Endothelial cell of umbilical vein (primary cell): ENCODE results near the gene TLE1. TPM values are rescaled to one million over a fixed set of nuclear protein-coding genes. Genes with fewer than 3 reads are reported as not detected.

ENCODE experiments used
- BruUV-seq: library from RNA; stranded (reverse); fragments of 400-500 nt; replicated peaks from 2 replicates; lab custom pipeline; 2021; lab: Mats Ljungman, UMichigan
- CTCF ChIA-PET: fragments of 300-600, 350-600 bp; sonication (Branson Sonifier 250); formaldehyde crosslinking; loops from one replicate; lab custom pipeline; 2021; ENCODE audit warnings: antibody characterized with exemption, inconsistent platforms; lab: Charles Lee
- POLR2A ChIA-PET: fragments of 300-600, 350-600 bp; sonication (Branson Sonifier 250); formaldehyde crosslinking; loops from one replicate; lab custom pipeline; 2021; ENCODE audit warnings: antibody characterized with exemption, inconsistent platforms; lab: Charles Lee
- DNase-seq: peaks from one replicate; pipeline ENCODE4 v3.0.0-alpha.2; 2011; ENCODE audit warnings: low read depth, low spot score
- FAIRE-seq: peaks from 2 replicates; lab custom pipeline; 2011; peaks lifted over from hg19 to GRCh38; lab: Jason Lieb, UNC
- H2AFZ ChIP-seq: 2 replicates; pipeline ENCODE4 v1.6.0; 2012; ENCODE audit warnings: low read depth, low read length, control low read depth, inconsistent platforms
- H3K27ac ChIP-seq: 2 replicates; pipeline ENCODE4 v1.5.1; 2011; ENCODE audit warnings: low read depth, mild to moderate bottlenecking, control low read depth, low read length, moderate library complexity; ENCODE audit not compliant: insufficient read depth
- H3K27me3 ChIP-seq, 2 experiments: 2 replicates each; pipeline versions ENCODE4 v1.6.0 to v1.6.1; 2011; ENCODE audit warnings: low read length in 2 of 2, mixed read lengths in 1 of 2; ENCODE audit not compliant: control insufficient read depth in 2 of 2, insufficient read depth in 2 of 2
- H3K36me3 ChIP-seq, 2 experiments: 2 replicates in 1 of 2; 3 replicates in 1 of 2; pipeline ENCODE4 v1.5.1; 2011; ENCODE audit warnings: low read length in 2 of 2, mild to moderate bottlenecking in 1 of 2, moderate library complexity in 1 of 2; ENCODE audit not compliant: control insufficient read depth in 2 of 2, insufficient read depth in 2 of 2; ENCODE audit errors: extremely low read depth in 1 of 2
- H3K4me1 ChIP-seq: 3 replicates; pipeline ENCODE4 v1.5.1; 2011; ENCODE audit warnings: mild to moderate bottlenecking, low read length; ENCODE audit not compliant: control insufficient read depth, insufficient read depth; ENCODE audit errors: extremely low read depth
- H3K4me2 ChIP-seq: 2 replicates; pipeline ENCODE4 v1.6.1; 2011; ENCODE audit warnings: low read length, control low read depth, mixed read lengths; ENCODE audit not compliant: insufficient read depth
- H3K4me3 ChIP-seq, 3 experiments: fragments of 200-600 bp in 1 of 3; sonication (generic), shearing (Covaris generic) in 1 of 3; replicated peaks in 1 of 3; 2 replicates each; pipeline ENCODE4 v1.5.1; 2011 to 2016; ENCODE audit warnings: control low read depth in 3 of 3, low read length in 3 of 3, mild to moderate bottlenecking in 2 of 3, inconsistent platforms in 1 of 3, low read depth in 1 of 3, moderate library complexity in 1 of 3; ENCODE audit not compliant: insufficient read depth in 1 of 3
- H3K79me2 ChIP-seq: 2 replicates; pipeline ENCODE4 v1.6.0; 2012; ENCODE audit warnings: low read length, inconsistent platforms; ENCODE audit not compliant: control insufficient read depth, insufficient read depth
- H3K9ac ChIP-seq: replicated peaks from 2 replicates; pipeline ENCODE3; 2011; ENCODE audit warnings: low read length, control low read depth; ENCODE audit not compliant: insufficient read depth; ENCODE audit errors: extremely low read depth
- H3K9me1 ChIP-seq: replicated peaks from 3 replicates; pipeline ENCODE4 v1.6.0; 2011; ENCODE audit warnings: mild to moderate bottlenecking, low read length; ENCODE audit not compliant: control insufficient read depth, insufficient read depth; ENCODE audit errors: extremely low read depth
- H3K9me3 ChIP-seq: replicated peaks from 2 replicates; pipeline ENCODE4 v1.5.1; 2012; ENCODE audit warnings: low read length, inconsistent platforms; ENCODE audit not compliant: control insufficient read depth, insufficient read depth
- H4K20me1 ChIP-seq: replicated peaks from 2 replicates; pipeline ENCODE3; 2011; ENCODE audit warnings: mild to moderate bottlenecking, low read length; ENCODE audit not compliant: control insufficient read depth, insufficient read depth; ENCODE audit errors: extremely low read depth
- EZH2 ChIP-seq: IDR thresholded peaks from 2 replicates; pipeline ENCODE4 v1.6.1; 2012; ENCODE audit warnings: borderline replicate concordance, low read depth, mild to moderate bottlenecking, moderate library complexity, low read length, inconsistent platforms; ENCODE audit not compliant: severe bottlenecking
- FOS ChIP-seq: IDR thresholded peaks from 2 replicates; pipeline ENCODE4 v1.6.1; 2011; ENCODE audit warnings: mild to moderate bottlenecking, low read length, moderate library complexity, borderline replicate concordance; ENCODE audit not compliant: insufficient read depth
- GATA2 ChIP-seq: IDR thresholded peaks from 2 replicates; pipeline ENCODE4 v1.7.0; 2011; ENCODE audit warnings: low read depth, mild to moderate bottlenecking, moderate library complexity, mixed read lengths, low read length; ENCODE audit not compliant: insufficient read length, insufficient read depth
- JUN ChIP-seq: IDR thresholded peaks from 2 replicates; pipeline ENCODE4 v1.6.1; 2011; ENCODE audit warnings: borderline replicate concordance, low read depth; ENCODE audit not compliant: insufficient read length, insufficient read depth
- MYC ChIP-seq: IDR thresholded peaks from one replicate; pipeline ENCODE4 v1.6.1; 2011; ENCODE audit warnings: mild to moderate bottlenecking, low read depth, low read length
- POLR2A ChIP-seq: IDR thresholded peaks from 2 replicates; pipeline ENCODE4 v1.6.1; 2012; ENCODE audit warnings: low read depth, mild to moderate bottlenecking, control low read depth, low read length
- POLR2AphosphoS5 ChIP-seq: IDR thresholded peaks from 2 replicates; pipeline ENCODE4 v1.6.1; 2012; ENCODE audit warnings: low read depth, mild to moderate bottlenecking, control low read depth, low read length, moderate library complexity; ENCODE audit not compliant: insufficient read depth
- dilution Hi-C: fragments of 300-500 bp; cut with MboI; formaldehyde crosslinking; loops from one replicate; pipeline ENCODE4 v1.15.0; 2019; ENCODE audit warnings: low sequenced_read_pairs; ENCODE audit not compliant: extremely low pct_ligation_motif_present
- intact Hi-C: fragments of 100-400 bp; cut with micrococcal nuclease; formaldehyde crosslinking; loops from one replicate; pipeline ENCODE4 v1.10.0; 2022
- polyA plus RNA-seq, 4 experiments: library from polyadenylated mRNA; depleted of rRNA in 3 of 4; stranded (reverse) in 3 of 4; unstranded in 1 of 4; fragments of >200 nt; gene quantifications; 2 replicates each; pipeline versions ENCODE4 v1.2.1 to v1.2.3, GENCODE V29; 2011 to 2012; ENCODE audit warnings: missing spikeins in 1 of 4
- total RNA-seq: library from RNA; stranded (reverse); gene quantifications from 2 replicates; pipeline ENCODE4 v1.2.3, GENCODE V29; 2021
- TF ChIP-seq, protein P1 (sequence below): IDR thresholded peaks from 2 replicates; pipeline ENCODE4 v1.6.1; 2011; ENCODE audit not compliant: insufficient read depth, insufficient read length
- TF ChIP-seq, protein P2 (sequence below), 2 donors: IDR thresholded peaks; 1 replicate in 1 of 2; 2 replicates in 1 of 2; pipeline ENCODE4 v1.5.1; 2011; ENCODE audit warnings: low read length in 2 of 2, mild to moderate bottlenecking in 2 of 2, moderate library complexity in 2 of 2, control low read depth in 1 of 2, inconsistent platforms in 1 of 2, low read depth in 1 of 2; ENCODE audit not compliant: insufficient read depth in 1 of 2; ENCODE audit errors: extremely low read depth in 1 of 2

Gene TLE1
- total and polyA plus RNA-seq, 2 donors (not counting 3 experiments of a cell fraction or from before 2014, with no cell fraction given) = 55.0 to 58.2 TPM

DNA sequence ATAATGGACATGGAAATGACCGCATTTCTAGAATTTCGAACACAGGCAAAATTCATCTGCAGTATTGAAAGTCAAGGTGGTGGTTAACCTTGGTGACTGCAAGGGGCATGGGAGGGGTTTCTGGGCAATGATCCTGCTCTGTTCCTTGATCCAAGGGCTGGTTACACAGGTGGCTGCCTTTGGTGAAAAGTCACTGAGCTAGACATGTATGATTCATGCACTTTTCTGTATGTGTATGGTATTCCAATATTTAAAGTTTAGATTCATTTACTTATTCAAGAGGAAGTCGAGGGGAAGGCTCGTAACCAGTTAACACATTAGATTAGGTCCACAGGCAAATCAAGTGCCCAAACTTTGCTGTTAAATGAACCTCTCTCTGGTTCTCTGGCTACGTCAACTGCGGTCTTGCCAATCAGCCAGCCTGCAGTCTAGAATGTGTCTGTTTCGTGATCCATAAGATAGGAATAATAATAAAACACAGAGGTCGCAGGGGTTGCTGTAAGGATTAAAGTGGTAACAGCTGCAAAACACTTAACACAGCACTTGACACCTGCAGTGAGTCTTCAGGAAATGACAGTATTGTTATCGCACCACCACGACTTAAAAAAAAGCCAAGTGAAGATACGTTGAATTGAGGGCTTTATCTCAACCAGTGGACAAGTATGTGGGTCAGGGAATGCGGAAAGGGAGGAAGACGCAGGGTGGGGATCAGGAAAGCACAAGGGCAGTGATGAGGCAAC lies 92.5 kb downstream of the TLE1 start:
- intact Hi-C loops (loop anchor here (1.0 to 5.0 kb wide), 10 partner anchors 9 to 277 kb away; partner anchors contain the start of gene TLE1), dilution Hi-C loops (no loop called here)
- CTCF ChIA-PET = interaction anchor here (1.0 to 2.4 kb wide), 9 partner anchors 9 to 93 kb away, joined by 3 to 15 read pairs (median 5); partner anchors contain the start of gene TLE1
- no TSS peak for BruUV-seq
- POLR2A ChIA-PET = interaction anchor here (1.0 kb wide), 1 partner anchor 9 kb away, joined by 3 read pairs; no protein-coding TSS in a partner anchor
- FAIRE-seq (peak; percentile 89), DNase-seq (peak; percentile 91)
- H3K4me2 ChIP-seq = peak overlapping the region; percentile 76
- H3K4me1 ChIP-seq = peaks cover 54% of the 10 kb centered on the region
- TF ChIP-seq GATA2 = peak; percentile 98
- peak; percentile 73 for TF ChIP-seq POLR2AphosphoS5
- TF ChIP-seq FOS = peak; percentile 88
- TF ChIP-seq EZH2 = no peak
- no peak for TF ChIP-seq MYC
- no peak for TF ChIP-seq POLR2A
- TF ChIP-seq JUN = peak; percentile 65
- TF ChIP-seq, protein P1, sequence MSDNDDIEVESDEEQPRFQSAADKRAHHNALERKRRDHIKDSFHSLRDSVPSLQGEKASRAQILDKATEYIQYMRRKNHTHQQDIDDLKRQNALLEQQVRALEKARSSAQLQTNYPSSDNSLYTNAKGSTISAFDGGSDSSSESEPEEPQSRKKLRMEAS = no peak
- TF ChIP-seq, protein P2, sequence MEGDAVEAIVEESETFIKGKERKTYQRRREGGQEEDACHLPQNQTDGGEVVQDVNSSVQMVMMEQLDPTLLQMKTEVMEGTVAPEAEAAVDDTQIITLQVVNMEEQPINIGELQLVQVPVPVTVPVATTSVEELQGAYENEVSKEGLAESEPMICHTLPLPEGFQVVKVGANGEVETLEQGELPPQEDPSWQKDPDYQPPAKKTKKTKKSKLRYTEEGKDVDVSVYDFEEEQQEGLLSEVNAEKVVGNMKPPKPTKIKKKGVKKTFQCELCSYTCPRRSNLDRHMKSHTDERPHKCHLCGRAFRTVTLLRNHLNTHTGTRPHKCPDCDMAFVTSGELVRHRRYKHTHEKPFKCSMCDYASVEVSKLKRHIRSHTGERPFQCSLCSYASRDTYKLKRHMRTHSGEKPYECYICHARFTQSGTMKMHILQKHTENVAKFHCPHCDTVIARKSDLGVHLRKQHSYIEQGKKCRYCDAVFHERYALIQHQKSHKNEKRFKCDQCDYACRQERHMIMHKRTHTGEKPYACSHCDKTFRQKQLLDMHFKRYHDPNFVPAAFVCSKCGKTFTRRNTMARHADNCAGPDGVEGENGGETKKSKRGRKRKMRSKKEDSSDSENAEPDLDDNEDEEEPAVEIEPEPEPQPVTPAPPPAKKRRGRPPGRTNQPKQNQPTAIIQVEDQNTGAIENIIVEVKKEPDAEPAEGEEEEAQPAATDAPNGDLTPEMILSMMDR (IDR thresholded peaks at IDR 0.05; ENCODE audit: extremely low read depth in 1 of 2, insufficient read depth in 1 of 2, low read depth in 1 of 2, low read length in 2 of 2) = no peak
- no peaks in the 10 kb centered on the region for H3K27me3 ChIP-seq
- peak overlapping the region; percentile 67 for H3K9ac ChIP-seq
- peak overlapping the region in 1 of 3 experiments; percentile 21 for H3K4me3 ChIP-seq
- H3K9me1 ChIP-seq = no peaks in the 10 kb centered on the region
- H3K79me2 ChIP-seq = no peaks in the 10 kb centered on the region
- H3K36me3 ChIP-seq = peaks cover 0 to 3% of the 10 kb centered on the region in 2 experiments
- no peaks in the 10 kb centered on the region for H3K9me3 ChIP-seq
- no peaks in the 10 kb centered on the region for H4K20me1 ChIP-seq
- no peak overlapping the region for H2AFZ ChIP-seq
- peak overlapping the region; percentile 87 for H3K27ac ChIP-seq
